T47D (cell line): Measurements from ENCODE around the gene LCOR.
A peak's percentile ranks its signal among the peaks of the same experiment; 100 is the strongest.
"Not testable (repeated sequence)": the region's sequence is repeated elsewhere in the genome, so short reads cannot be mapped to it uniquely, and the experiment has no call there.

ENCODE experiments used
- DNase-seq, 2 experiments: peaks; one replicate each; pipeline versions ENCODE4 v3.0.0 to v3.0.0-alpha.2; 2011 to 2012; ENCODE audit warnings: low read depth in 1 of 2, low spot score in 1 of 2
- JUND ChIP-seq: IDR thresholded peaks from 2 replicates; pipeline ENCODE4 v1.6.1; 2012; ENCODE audit warnings: low read depth
- in situ Hi-C: cut with HindIII; loops from 2 replicates; pipeline ENCODE4 v1.10.0; 2016; ENCODE audit warnings: low sequenced_read_pairs, low pct_unique_long_range_greater_than_20kb

Gene LCOR

DNA sequence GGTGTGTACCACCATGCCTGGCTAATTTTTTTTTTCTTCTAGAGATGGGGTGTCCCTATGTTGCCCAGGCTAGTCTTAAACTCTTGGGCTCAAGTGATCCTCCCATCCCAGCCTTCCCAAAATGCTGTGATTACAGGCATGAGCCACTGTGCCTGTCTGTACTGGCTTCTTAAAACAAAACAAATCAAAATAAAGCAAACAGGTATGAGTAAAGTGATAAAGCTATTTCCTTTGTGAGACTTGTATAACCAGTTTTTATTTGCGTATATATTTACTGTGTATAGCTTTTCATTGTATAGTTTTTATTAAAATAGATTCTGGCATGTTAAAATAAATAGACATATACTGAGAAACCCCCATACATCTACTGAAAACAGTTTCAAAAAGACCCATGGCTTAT is 14.3 kb downstream of the LCOR start:
- TF ChIP-seq JUND = no peak
- in situ Hi-C loops = no loop called here
- peak in 1 of 2 experiments; percentile 32 for DNase-seq

DNA sequence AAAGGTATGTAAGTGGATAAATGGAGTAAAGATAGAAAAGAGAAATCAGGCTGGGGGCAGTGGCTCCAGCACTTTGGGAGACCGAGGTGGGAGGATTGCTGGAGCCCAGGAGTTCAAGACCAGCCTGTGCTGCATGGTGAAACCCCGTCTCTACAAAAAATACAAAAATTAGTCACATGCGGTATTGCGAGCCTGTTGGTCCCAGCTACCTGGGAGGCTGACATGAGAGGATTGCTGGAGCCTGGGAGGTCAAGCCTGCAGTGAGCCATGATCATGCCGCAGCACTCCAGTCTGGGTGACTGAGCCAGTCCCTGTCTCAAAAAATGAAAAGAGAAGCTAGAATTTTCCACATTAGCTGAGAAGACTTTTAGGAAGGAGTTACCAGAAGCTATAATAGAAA is 14.8 kb downstream of the LCOR start:
- DNase-seq = no peak
- in situ Hi-C loops = no loop called here
- TF ChIP-seq JUND = no peak

DNA sequence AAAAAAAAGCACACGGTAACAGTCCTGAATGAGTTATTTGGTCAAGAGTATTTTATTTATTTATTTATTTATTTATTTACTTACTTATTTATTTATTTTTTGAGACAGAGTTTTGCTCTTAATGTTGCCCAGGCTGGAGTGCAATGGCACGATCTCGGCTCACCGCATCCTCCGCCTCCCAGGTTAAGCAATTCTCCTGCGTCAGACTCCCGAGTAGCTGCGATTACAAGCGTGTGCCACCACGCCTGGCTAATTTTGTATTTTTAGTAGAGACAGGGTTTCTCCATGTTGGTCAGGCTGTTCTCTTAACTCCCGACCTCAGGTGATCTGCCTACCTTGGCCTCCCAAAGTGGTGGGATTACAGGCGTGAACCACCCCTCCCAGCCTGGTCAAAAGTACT is 15.3 kb downstream of the LCOR start:
- DNase-seq, in situ Hi-C loops: not testable (repeated sequence)

DNA sequence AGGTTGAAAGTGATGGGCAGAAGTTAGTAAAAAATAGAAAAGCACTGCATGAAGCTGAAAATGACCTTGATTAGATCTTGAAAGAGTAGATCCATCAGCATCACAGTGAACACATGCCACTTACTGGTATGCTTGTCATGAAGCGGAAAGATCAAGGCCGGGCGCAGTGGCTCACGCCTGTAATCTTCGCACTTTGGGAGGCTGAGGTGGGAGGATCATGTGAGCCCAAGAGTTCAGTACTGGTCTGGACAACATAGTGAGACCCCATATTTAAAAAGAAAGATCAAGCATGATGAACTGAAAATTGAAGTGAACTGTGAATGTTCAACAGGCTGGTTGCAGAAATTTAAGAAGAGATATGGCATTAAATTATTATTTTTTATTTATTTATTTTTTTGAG is 18.0 kb downstream of the LCOR start:
- in situ Hi-C loops = no loop called here

DNA sequence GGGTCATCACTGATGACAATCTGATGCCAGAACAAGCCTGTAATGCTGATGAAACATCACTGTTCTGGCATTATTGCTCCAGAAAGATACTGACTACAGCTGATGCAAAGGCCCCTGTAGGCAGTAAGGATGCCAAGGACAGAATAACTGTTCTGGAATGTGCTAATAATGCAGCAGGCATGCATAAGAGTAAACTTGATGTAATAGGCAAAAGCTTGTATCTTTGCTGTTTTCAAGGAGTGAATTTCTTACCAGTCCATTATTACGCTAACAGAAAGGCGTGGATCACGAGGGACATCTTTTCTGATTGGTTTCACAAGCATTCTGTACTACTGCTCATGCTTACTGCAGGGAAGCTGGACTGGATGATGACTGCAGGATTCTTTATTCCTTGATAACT is 18.7 kb downstream of the LCOR start:
- in situ Hi-C loops = no loop called here
- no peak for DNase-seq
- no peak for TF ChIP-seq JUND

More for the DNA sequence above, 18.0 kb downstream of the LCOR start:
- DNase-seq = no peak
- TF ChIP-seq JUND = no peak

DNA sequence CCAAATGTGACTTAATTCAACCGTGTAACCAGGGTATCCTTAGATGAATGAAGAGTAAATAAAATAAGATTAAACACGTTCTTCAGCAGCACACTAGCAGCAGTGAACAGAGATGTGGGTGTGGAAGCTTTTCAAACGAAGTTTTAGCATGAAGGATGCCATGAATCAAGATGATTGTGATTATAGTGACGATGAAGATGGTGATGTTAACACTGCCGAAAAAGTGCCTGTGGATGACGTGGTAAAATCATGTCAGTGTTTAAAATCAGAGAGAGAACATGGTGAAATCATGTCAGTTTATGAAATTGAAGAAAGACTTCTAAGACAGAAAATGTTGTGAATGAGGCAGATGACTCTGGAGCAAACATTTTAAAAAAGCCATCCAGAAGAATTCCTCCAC is 19.2 kb downstream of the LCOR start:
- TF ChIP-seq JUND = no peak
- DNase-seq = no peak
- in situ Hi-C loops = no loop called here

DNA sequence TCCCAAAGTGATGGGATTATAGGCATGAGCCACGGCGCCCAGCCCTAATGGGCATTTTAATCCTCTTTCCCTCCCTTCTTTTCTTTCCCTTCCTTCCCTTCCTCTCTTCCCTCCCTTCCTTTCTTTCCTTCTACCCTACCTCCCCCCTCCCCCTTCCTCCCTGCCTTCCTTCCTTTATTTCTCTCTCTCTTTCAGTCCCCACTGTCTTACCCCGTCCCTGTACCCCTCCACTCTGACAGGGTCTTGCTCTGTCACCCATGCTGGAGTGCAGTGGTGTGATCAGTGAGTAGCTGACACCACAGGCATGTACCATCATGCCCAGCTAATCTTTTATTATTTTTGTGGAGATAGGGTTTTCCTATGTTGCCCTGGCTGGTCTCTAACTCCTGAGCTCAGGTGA is 24.2 kb downstream of the LCOR start:
- no peak for DNase-seq
- no peak for TF ChIP-seq JUND
- in situ Hi-C loops = no loop called here

DNA sequence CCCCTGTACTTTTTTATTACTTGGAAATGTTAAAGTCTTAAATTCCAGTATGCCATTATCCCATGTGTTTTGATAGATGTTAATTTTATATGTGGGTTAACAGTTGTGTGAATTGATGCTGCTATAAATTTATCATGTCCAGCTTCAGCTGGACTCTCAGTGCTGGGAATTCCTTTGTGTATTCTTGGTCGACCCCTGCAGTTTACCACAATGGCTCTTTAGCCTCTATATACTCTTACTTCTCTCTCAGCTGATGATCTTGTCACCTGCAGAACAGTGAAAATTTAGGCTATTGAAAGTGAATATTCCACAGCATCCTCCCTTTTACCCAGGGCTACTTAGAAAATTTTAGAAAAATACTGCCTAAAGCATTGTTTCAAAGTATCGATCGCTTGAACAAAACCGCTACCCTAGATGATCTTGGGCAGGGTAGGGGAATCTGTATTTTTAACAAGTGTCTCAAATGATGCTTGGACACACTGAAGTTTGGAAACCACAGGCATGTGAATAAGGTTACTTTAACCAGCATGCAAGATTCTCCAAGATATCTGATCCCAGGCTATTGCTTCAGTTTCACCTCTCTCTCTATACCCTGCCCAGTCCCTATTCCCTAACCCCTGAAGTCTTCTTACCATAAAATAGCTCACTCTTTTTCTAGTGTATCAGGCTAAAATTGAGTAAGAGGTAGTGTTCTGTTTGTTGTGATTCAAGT is 25.4 kb downstream of the LCOR start:
- DNase-seq = peak in 1 of 2 experiments; percentile 56
- TF ChIP-seq JUND = no peak
- in situ Hi-C loops = no loop called here

DNA sequence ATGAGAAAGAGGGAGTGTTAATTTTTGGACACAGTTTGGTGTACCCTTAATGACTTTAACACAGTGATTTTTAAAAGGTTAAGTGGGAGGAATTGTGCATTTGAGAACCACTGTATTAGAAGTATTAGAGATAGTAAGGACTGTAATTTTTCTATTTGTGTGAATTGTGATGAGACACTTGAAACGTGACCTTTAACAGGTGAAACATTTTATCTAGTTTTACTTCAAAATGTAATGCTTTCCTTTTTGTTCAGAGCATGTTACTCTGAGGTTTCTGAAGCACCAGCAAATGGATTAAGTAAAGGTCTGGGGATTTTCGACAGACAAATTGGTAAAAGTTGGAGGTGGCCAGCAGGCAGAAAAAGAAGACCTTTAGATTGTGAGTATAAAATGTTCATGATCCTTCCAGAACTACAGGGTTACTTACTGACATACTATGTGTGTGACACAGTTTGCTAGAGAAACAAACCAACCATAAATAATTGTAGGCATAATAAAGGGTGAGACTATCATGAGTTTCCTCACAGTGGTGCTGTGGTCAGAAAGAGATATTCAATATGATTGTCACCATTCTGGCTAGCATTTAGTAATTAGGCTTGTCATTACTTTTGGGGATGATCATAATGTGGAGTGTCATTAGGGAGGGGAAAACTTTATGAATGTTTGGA is 26.1 kb downstream of the LCOR start:
- DNase-seq = no peak
- in situ Hi-C loops = no loop called here

DNA sequence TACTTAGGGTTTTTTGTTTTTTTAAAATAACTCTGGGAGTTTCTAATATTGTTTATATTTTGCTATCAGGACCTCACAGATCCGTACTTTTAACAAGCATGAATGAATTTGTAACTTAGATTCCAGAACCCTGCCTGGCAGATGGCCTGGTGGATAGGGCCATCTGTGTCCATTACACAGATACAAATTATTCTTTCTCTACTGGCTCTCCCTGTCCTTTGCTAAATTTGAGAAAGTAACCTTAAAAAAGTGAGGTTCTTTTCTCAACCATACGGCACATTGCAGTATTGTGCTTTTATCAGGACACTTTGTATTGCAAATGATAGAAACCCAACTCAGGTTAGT is 26.6 kb downstream of the LCOR start:
- DNase-seq = no peak
- no peak for TF ChIP-seq JUND
- in situ Hi-C loops = no loop called here

More for the DNA sequence above, 26.1 kb downstream of the LCOR start:
- no peak for TF ChIP-seq JUND

DNA sequence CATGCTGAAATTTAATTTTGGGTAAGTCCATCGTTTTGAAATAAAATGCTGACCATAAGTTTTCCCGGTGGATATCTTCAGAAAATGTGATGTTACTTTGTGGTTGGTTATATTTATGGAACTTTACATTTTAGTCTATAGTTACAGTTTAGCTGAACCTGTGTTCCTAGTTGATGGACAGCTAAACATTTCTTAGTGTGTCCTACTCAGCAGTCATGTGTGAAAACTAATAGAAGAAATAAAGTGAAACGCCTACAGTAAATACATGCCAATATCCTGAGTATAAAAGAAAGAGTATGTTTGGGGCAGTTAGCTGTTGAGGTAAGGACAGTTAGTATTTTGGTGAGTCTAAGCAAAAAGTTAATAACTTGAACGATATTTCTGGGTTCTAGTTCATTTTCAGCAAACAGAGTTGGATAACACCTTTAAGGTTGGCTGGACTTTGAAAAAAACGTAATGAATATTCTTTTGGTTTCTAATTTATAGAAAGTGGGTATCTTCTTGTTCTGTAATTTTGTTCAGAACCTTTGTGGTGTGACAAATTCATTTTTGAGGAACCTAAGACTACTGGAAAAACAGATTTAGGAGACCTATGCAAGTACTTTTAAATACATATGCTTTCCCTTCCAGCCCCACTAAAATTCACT is 28.7 kb downstream of the LCOR start:
- in situ Hi-C loops = no loop called here

DNA sequence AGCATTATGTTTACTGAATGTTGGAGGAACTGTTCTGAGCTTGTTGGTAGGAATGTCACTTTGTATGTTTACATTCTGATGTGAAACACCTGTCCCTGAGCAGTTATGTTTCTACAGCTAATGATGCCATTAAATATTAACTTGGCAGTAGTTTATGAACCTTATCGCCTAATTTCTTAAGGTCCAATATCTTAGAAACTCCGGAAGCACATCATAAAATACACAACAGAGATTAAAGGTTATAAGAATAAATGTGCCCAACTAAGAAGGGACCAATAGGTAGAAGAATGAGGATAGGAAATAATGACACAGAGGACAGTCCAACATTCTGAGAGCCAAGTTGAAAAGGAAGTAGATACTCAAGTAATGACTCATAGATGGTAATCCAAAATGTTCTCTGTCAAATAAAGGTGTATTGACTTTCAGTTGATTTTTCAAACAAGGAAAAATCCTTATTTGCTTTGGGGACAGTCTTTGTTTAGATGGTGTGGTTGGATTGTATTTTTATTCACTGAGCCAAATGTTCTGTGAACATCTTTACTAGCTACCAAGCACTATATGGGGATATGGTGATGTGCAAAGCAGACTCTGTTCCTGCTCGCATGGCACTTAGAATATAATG is 31.9 kb downstream of the LCOR start:
- in situ Hi-C loops = no loop called here
- peak; percentile 99 for TF ChIP-seq JUND
- DNase-seq = peak; percentile 42 to 94

More for the DNA sequence above, 28.7 kb downstream of the LCOR start:
- DNase-seq = no peak
- TF ChIP-seq JUND = no peak

DNA sequence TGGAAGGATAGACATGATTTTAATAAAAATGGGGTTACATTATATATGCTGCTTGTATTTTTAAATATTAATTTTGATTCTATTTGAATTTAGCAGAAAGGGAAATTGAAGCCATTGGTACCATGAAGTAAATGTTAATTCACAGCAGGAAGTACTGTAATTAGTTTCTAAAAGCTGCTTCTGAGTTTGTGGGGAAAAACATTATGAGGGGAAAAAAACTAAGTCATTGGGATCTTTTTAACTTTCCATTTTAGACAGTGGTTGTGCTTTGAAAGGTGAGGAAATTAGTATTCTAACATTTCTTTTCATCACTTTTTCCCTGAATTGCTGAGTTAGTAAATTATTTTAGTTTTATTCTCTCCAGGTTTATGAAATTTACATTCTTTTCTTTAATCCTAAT is 41.0 kb downstream of the LCOR start:
- TF ChIP-seq JUND = no peak
- in situ Hi-C loops = no loop called here
- no peak for DNase-seq
